ENCODE data around the gene PRDM12. TPM values are rescaled to one million over a fixed set of nuclear protein-coding genes. Genes with fewer than 3 reads are reported as not detected.

The PRDM12 gene
- total RNA-seq, 1 experiment from 2014 or later: 0.28 TPM

GRCh38 chr9:130662099-130662969 lies 2.1 kb upstream of the PRDM12 start:
- no peak for TF ChIP-seq CTCF (IDR thresholded peaks at IDR 0.05; ENCODE audit: unreplicated experiment)
- Mint-ChIP-seq H3K4me3 (ENCODE audit: unreplicated experiment) (no peak overlapping the region), H3K4me1 (ENCODE audit: insufficient read depth, unreplicated experiment) (no peaks in the 10 kb centered on the region), H3K9me3 (ENCODE audit: unreplicated experiment) (no peaks in the 10 kb centered on the region), H3K27me3 (ENCODE audit: insufficient read depth, unreplicated experiment) (peaks cover 82% of the 10 kb centered on the region), H3K36me3 (ENCODE audit: insufficient read depth, unreplicated experiment) (no peaks in the 10 kb centered on the region), H3K27ac (ENCODE audit: low read depth, unreplicated experiment) (no peak overlapping the region)
- CTCF ChIA-PET: no interaction called here
- no peak for DNase-seq (ENCODE audit: unreplicated experiment)
- intact Hi-C loops (cut with micrococcal nuclease): no loop called here
- no TSS peak for BruUV-seq (replicated peaks)
- POLR2A ChIA-PET: no interaction called here

GRCh38 chr9:130662970-130663257 lies 1.5 kb upstream of the PRDM12 start:
- Mint-ChIP-seq H3K9me3 (ENCODE audit: unreplicated experiment) (no peaks in the 10 kb centered on the region), H3K36me3 (ENCODE audit: insufficient read depth, unreplicated experiment) (no peaks in the 10 kb centered on the region), H3K4me3 (ENCODE audit: unreplicated experiment) (no peak overlapping the region), H3K27me3 (ENCODE audit: insufficient read depth, unreplicated experiment) (peaks cover 83% of the 10 kb centered on the region), H3K4me1 (ENCODE audit: insufficient read depth, unreplicated experiment) (no peaks in the 10 kb centered on the region), H3K27ac (ENCODE audit: low read depth, unreplicated experiment) (no peak overlapping the region)
- BruUV-seq (replicated peaks): no TSS peak
- ChIA-PET CTCF (no interaction called here), POLR2A (no interaction called here)
- intact Hi-C loops (cut with micrococcal nuclease): no loop called here
- TF ChIP-seq CTCF (IDR thresholded peaks at IDR 0.05; ENCODE audit: unreplicated experiment): no peak
- no peak for DNase-seq (ENCODE audit: unreplicated experiment)

- ChIA-PET CTCF (interaction anchor here (0.5 kb wide), 1 partner anchor 203 kb away, joined by 3 read pairs; no protein-coding TSS in a partner anchor), POLR2A (no interaction called here)
- peaks cover 83% of the 10 kb centered on the region for H3K27me3 Mint-ChIP-seq (ENCODE audit: insufficient read depth, unreplicated experiment)
These were observed 977 bp upstream of the PRDM12 start for GRCh38 chr9:130663258-130663976.

More at GRCh38 chr9:130663258-130663976, 977 bp upstream of the PRDM12 start:
- no peaks in the 10 kb centered on the region for H3K36me3 Mint-ChIP-seq (ENCODE audit: insufficient read depth, unreplicated experiment)
- no peak for TF ChIP-seq CTCF (IDR thresholded peaks at IDR 0.05; ENCODE audit: unreplicated experiment)
- intact Hi-C loops (cut with micrococcal nuclease): no loop called here
- H3K9me3 Mint-ChIP-seq (ENCODE audit: unreplicated experiment): no peaks in the 10 kb centered on the region
- no peaks in the 10 kb centered on the region for H3K4me1 Mint-ChIP-seq (ENCODE audit: insufficient read depth, unreplicated experiment)
- no peak overlapping the region for H3K4me3 Mint-ChIP-seq (ENCODE audit: unreplicated experiment)
- no peak overlapping the region for H3K27ac Mint-ChIP-seq (ENCODE audit: low read depth, unreplicated experiment)
- no TSS peak for BruUV-seq (replicated peaks)
- DNase-seq (ENCODE audit: unreplicated experiment): no peak
